Calu3 (cell line): ENCODE results near the gene PCNA. TPM values are rescaled to one million over a fixed set of nuclear protein-coding genes. Genes with fewer than 3 reads are reported as not detected.
A peak's percentile ranks its signal among the peaks of the same experiment; 100 is the strongest.
"Not testable (repeated sequence)": the region's sequence is repeated elsewhere in the genome, so short reads cannot be mapped to it uniquely, and the experiment has no call there.

Experiments
- BruUV-seq: library from RNA; stranded (reverse); fragments of 400-500 nt; replicated peaks from 2 replicates; lab custom pipeline; 2021; lab: Mats Ljungman, UMichigan
- CTCF ChIA-PET: fragments of 300-600 bp; sonication (Branson Sonifier 250); formaldehyde crosslinking; loops from one replicate; lab custom pipeline; 2022; ENCODE audit warnings: antibody characterized with exemption; lab: Charles Lee
- DNase-seq: peaks from one replicate; pipeline ENCODE4 v3.0.0; 2022
- H3K27ac Mint-ChIP-seq: one replicate; pipeline ENCODE4 v1.8.0; 2022; ENCODE audit warnings: mixed read lengths; ENCODE audit not compliant: unreplicated experiment
- H3K27me3 Mint-ChIP-seq: one replicate; pipeline ENCODE4 v1.8.0; 2022; ENCODE audit warnings: mixed read lengths; ENCODE audit not compliant: unreplicated experiment
- H3K36me3 Mint-ChIP-seq: one replicate; pipeline ENCODE4 v1.8.0; 2022; ENCODE audit warnings: mild to moderate bottlenecking, moderate library complexity, mixed read lengths; ENCODE audit not compliant: insufficient read depth, unreplicated experiment
- H3K4me1 Mint-ChIP-seq: one replicate; pipeline ENCODE4 v1.8.0; 2022; ENCODE audit warnings: mild to moderate bottlenecking, low read depth, mixed read lengths; ENCODE audit not compliant: unreplicated experiment
- H3K4me3 Mint-ChIP-seq: one replicate; pipeline ENCODE4 v1.8.0; 2022; ENCODE audit warnings: mild to moderate bottlenecking, low read depth, moderate library complexity, mixed read lengths; ENCODE audit not compliant: unreplicated experiment
- H3K9me3 Mint-ChIP-seq: one replicate; pipeline ENCODE4 v1.8.0; 2022; ENCODE audit warnings: low read depth, mixed read lengths; ENCODE audit not compliant: unreplicated experiment
- intact Hi-C: fragments of 100-400 bp; cut with micrococcal nuclease; formaldehyde crosslinking; loops from one replicate; pipeline ENCODE4 v1.10.0; 2022; ENCODE audit not compliant: unreplicated experiment
- total RNA-seq: library from RNA; stranded (reverse); gene quantifications from 2 replicates; pipeline ENCODE4 v1.2.3, GENCODE V29; 2022
- TF ChIP-seq, protein P1 (sequence below): fragments of 200-600 bp; IDR thresholded peaks from one replicate; pipeline ENCODE4 v1.8.0; 2022; ENCODE audit warnings: antibody characterized with exemption; ENCODE audit not compliant: unreplicated experiment

PCNA gene
- total RNA-seq, 1 experiment from 2014 or later = 116 TPM

- H3K27me3 Mint-ChIP-seq = no peaks in the 10 kb centered on the region
- TF ChIP-seq, protein P1, sequence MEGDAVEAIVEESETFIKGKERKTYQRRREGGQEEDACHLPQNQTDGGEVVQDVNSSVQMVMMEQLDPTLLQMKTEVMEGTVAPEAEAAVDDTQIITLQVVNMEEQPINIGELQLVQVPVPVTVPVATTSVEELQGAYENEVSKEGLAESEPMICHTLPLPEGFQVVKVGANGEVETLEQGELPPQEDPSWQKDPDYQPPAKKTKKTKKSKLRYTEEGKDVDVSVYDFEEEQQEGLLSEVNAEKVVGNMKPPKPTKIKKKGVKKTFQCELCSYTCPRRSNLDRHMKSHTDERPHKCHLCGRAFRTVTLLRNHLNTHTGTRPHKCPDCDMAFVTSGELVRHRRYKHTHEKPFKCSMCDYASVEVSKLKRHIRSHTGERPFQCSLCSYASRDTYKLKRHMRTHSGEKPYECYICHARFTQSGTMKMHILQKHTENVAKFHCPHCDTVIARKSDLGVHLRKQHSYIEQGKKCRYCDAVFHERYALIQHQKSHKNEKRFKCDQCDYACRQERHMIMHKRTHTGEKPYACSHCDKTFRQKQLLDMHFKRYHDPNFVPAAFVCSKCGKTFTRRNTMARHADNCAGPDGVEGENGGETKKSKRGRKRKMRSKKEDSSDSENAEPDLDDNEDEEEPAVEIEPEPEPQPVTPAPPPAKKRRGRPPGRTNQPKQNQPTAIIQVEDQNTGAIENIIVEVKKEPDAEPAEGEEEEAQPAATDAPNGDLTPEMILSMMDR = no peak
- no peak for DNase-seq
- H3K36me3 Mint-ChIP-seq = peaks cover 26% of the 10 kb centered on the region
- no peak overlapping the region for H3K4me3 Mint-ChIP-seq
- intact Hi-C loops = loop anchor here (10.0 kb wide), 1 partner anchor 54 kb away; no protein-coding TSS in a partner anchor
- H3K9me3 Mint-ChIP-seq = no peaks in the 10 kb centered on the region
- no peaks in the 10 kb centered on the region for H3K4me1 Mint-ChIP-seq
- BruUV-seq = no TSS peak
- no peak overlapping the region for H3K27ac Mint-ChIP-seq
- CTCF ChIA-PET = no interaction called here
Measured at GRCh38 chr20:5109276-5109675, 10.5 kb downstream of the PCNA start.

DNA sequence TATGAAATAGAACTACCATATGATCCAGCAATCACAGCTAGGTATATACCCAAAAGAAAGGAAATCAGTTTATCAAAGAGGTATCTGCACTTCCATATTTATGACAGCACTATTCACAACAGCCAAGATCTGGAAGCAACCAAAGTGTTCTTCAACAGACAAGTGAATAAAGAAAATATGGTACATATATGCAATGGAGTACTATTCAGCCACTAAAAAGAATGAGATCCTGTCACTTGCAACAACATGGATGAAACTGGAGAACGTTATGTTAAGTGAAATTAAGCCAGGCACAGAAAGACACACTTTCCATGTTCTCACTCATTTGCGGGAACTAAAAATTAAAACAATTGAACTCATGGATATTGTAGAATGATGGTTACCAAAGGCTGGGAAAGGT, 15.3 kb downstream of the PCNA start:
- H3K4me1 Mint-ChIP-seq = no peaks in the 10 kb centered on the region
- BruUV-seq = no TSS peak
- H3K36me3 Mint-ChIP-seq = peaks cover 8% of the 10 kb centered on the region
- CTCF ChIA-PET = no interaction called here
- H3K4me3 Mint-ChIP-seq = no peak overlapping the region
- no peaks in the 10 kb centered on the region for H3K9me3 Mint-ChIP-seq
- no peak overlapping the region for H3K27ac Mint-ChIP-seq
- intact Hi-C loops = loop anchor here (5.0 to 10.0 kb wide), 2 partner anchors 50 to 497 kb away; no protein-coding TSS in a partner anchor
- H3K27me3 Mint-ChIP-seq = no peaks in the 10 kb centered on the region
- TF ChIP-seq, protein P1 = no peak
- DNase-seq = no peak

DNA sequence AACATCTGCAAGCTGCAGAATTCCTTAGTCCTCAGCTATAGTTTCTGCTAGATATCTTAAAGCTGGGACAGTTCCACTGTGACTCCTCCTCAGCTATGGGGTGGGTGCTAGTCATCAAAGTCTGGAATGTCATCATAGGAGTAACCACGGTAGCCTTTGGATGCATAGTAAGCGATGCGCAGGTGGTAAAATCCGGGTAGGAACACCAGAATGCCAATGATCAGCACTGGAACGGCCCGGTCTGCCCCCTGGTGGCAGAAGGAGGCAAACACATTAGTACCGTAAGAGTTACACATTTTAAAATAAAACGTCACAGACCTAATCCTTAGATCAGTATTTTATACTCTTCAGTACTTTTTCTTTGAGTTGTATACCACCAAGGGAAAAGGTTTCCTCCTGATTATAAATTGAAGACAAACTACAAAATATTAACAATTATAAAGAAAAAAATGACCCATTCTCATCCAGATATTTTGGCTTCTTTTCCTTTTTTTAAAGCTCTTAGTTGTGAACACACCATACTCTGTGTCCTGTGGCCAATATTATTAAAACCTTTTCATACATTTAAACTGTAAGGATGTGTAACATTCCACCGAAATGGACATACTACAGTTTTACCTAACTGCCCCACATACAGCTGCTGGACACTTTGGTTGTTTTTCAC, 18.9 kb downstream of the PCNA start:
- TF ChIP-seq, protein P1 = peak; percentile 71
- Mint-ChIP-seq H3K9me3 (no peaks in the 10 kb centered on the region), H3K36me3 (peaks cover 5% of the 10 kb centered on the region), H3K27me3 (no peaks in the 10 kb centered on the region), H3K4me1 (no peaks in the 10 kb centered on the region), H3K27ac (no peak overlapping the region), H3K4me3 (no peak overlapping the region)
- BruUV-seq = no TSS peak
- DNase-seq = peak; percentile 67
- intact Hi-C loops = loop anchor here (5.0 to 10.0 kb wide), 2 partner anchors 46 to 494 kb away; no protein-coding TSS in a partner anchor
- CTCF ChIA-PET = interaction anchor here (0.7 to 1.5 kb wide), 3 partner anchors 44 to 342 kb away, joined by 3 to 6 read pairs (median 3); no protein-coding TSS in a partner anchor

- intact Hi-C loops = loop anchor here (5.0 to 10.0 kb wide), 2 partner anchors 45 to 493 kb away; no protein-coding TSS in a partner anchor
- DNase-seq, H3K9me3 Mint-ChIP-seq, H3K27ac Mint-ChIP-seq, BruUV-seq, H3K27me3 Mint-ChIP-seq, H3K4me3 Mint-ChIP-seq, H3K4me1 Mint-ChIP-seq, H3K36me3 Mint-ChIP-seq: not testable (repeated sequence)
- CTCF ChIA-PET = interaction anchor here (0.6 to 1.5 kb wide), 2 partner anchors 43 to 337 kb away, joined by 4 to 6 read pairs; no protein-coding TSS in a partner anchor
Measured at GRCh38 chr20:5099909-5100308, 19.8 kb downstream of the PCNA start.

DNA sequence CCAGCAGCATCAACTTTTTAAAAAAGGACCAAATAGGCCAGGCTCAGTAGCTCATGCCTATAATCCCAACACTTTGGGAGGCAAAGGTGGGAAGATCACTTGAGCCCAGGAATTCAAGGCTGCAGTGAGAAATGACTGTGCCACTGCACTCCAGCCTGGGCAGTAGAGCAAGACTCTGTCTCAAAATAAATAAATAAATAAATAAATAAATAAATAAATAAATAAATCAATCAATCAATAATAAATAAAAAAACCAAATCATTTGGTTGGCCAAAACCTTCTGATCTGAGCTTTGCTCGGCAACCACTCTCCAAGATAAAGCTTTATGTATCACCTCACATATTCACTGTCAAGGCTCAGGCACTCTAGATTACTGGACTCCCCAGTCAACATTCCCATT, 20.7 kb downstream of the PCNA start:
- BruUV-seq, intact Hi-C loops, H3K27ac Mint-ChIP-seq, H3K9me3 Mint-ChIP-seq, H3K36me3 Mint-ChIP-seq, H3K4me1 Mint-ChIP-seq, H3K27me3 Mint-ChIP-seq, DNase-seq, H3K4me3 Mint-ChIP-seq, CTCF ChIA-PET: not testable (repeated sequence)
